Fibroblast of lung (primary cell): ENCODE data around the gene FAM98C. TPM values are rescaled to one million over a fixed set of nuclear protein-coding genes. Genes with fewer than 3 reads are reported as not detected.

ENCODE experiments used
- DNase-seq, 2 donors: peaks; one replicate each; pipeline versions ENCODE4 v3.0.0 to v3.0.0-alpha.2; 2010; ENCODE audit warnings: low read depth in 2 of 2
- H2AFZ ChIP-seq: 2 replicates; pipeline ENCODE4 v1.5.1; 2012; ENCODE audit warnings: low read length, control low read depth, inconsistent platforms
- H3K27ac ChIP-seq: 2 replicates; pipeline ENCODE4 v1.5.1; 2011; ENCODE audit warnings: low read length, control low read depth; ENCODE audit not compliant: insufficient read depth
- H3K27me3 ChIP-seq: 2 replicates; pipeline ENCODE4 v1.5.1; 2011; ENCODE audit warnings: mild to moderate bottlenecking, low read length; ENCODE audit not compliant: control insufficient read depth, insufficient read depth
- H3K36me3 ChIP-seq: 2 replicates; pipeline ENCODE4 v1.5.1; 2011; ENCODE audit warnings: low read length; ENCODE audit not compliant: control insufficient read depth, insufficient read depth
- H3K4me1 ChIP-seq: 2 replicates; pipeline ENCODE4 v1.5.1; 2011; ENCODE audit warnings: low read length; ENCODE audit not compliant: control insufficient read depth, insufficient read depth; ENCODE audit errors: extremely low read depth
- H3K4me2 ChIP-seq: 2 replicates; pipeline ENCODE4 v1.5.1; 2011; ENCODE audit warnings: low read length, control low read depth; ENCODE audit not compliant: insufficient read depth; ENCODE audit errors: extremely low read depth
- H3K4me3 ChIP-seq, 4 experiments: fragments of 200-600 bp in 1 of 4; sonication (generic) in 1 of 4; replicated peaks in 1 of 4; 2 replicates each; pipeline ENCODE4 v1.5.1; 2011 to 2016; ENCODE audit warnings: low read length in 4 of 4, low read depth in 3 of 4, mild to moderate bottlenecking in 3 of 4, control low read depth in 2 of 4, inconsistent platforms in 1 of 4, mixed read lengths in 1 of 4; ENCODE audit not compliant: insufficient read depth in 1 of 4; ENCODE audit errors: control extremely low read depth in 1 of 4
- H3K79me2 ChIP-seq: 2 replicates; pipeline ENCODE4 v1.5.1; 2012; ENCODE audit warnings: mild to moderate bottlenecking, low read length, inconsistent platforms; ENCODE audit not compliant: control insufficient read depth, insufficient read depth
- H3K9ac ChIP-seq: 2 replicates; pipeline ENCODE4 v1.5.1; 2011; ENCODE audit warnings: mild to moderate bottlenecking, low read length, control low read depth; ENCODE audit not compliant: insufficient read depth
- H3K9me3 ChIP-seq: 2 replicates; pipeline ENCODE4 v1.5.1; 2012; ENCODE audit warnings: low read depth, low read length; ENCODE audit not compliant: control insufficient read depth, insufficient read depth
- H4K20me1 ChIP-seq: 2 replicates; pipeline ENCODE4 v1.5.1; 2011; ENCODE audit warnings: low read length; ENCODE audit not compliant: control insufficient read depth, insufficient read depth; ENCODE audit errors: extremely low read depth
- CTCF ChIP-seq, 2 donors: IDR thresholded peaks in 1 of 2; conservative IDR thresholded peaks in 1 of 2; 1 replicate in 1 of 2; 2 replicates in 1 of 2; pipeline ENCODE4 v1.5.1; 2011 to 2012; ENCODE audit warnings: low read length in 2 of 2, control low read depth in 1 of 2, inconsistent platforms in 1 of 2, low read depth in 1 of 2, mild to moderate bottlenecking in 1 of 2
- EZH2 ChIP-seq: IDR thresholded peaks from 2 replicates; pipeline ENCODE4 v1.5.1; 2012; ENCODE audit warnings: low read length, control low read depth, mild to moderate bottlenecking; ENCODE audit errors: missing control alignments
- polyA plus RNA-seq, 2 donors: library from polyadenylated mRNA; depleted of rRNA in 1 of 2; stranded (reverse) in 1 of 2; unstranded in 1 of 2; fragments of >200 nt; gene quantifications; 2 replicates each; pipeline ENCODE4 v1.2.1, GENCODE V29; 2011 to 2012; ENCODE audit warnings: missing spikeins in 1 of 2
- total RNA-seq: library from RNA; depleted of rRNA; stranded (reverse); fragments of >200 nt; gene quantifications from 2 replicates; pipeline ENCODE4 v1.2.1, GENCODE V29; 2014

FAM98C gene
- total and polyA plus RNA-seq, 2 donors (not counting 1 experiment from before 2014, with no cell fraction given), result 4.5 to 10.6 TPM

GRCh38 chr19:38429811-38430156, 26.9 kb downstream of the FAM98C start:
- no peak overlapping the region for H3K4me3 ChIP-seq
- H2AFZ ChIP-seq, result no peak overlapping the region
- no peaks in the 10 kb centered on the region for H4K20me1 ChIP-seq
- TF ChIP-seq EZH2, result no peak
- no peak for TF ChIP-seq CTCF (conservative IDR thresholded peaks at IDR 0.05 in 1 of 2, IDR thresholded peaks at IDR 0.05 in 1 of 2; ENCODE audit: low read depth in 1 of 2, low read length in 2 of 2)
- H3K27me3 ChIP-seq, result peaks cover 12% of the 10 kb centered on the region
- H3K79me2 ChIP-seq, result no peaks in the 10 kb centered on the region
- H3K9me3 ChIP-seq, result no peaks in the 10 kb centered on the region
- H3K9ac ChIP-seq, result no peak overlapping the region
- no peak overlapping the region for H3K27ac ChIP-seq
- no peaks in the 10 kb centered on the region for H3K36me3 ChIP-seq
- no peak overlapping the region for H3K4me2 ChIP-seq
- no peaks in the 10 kb centered on the region for H3K4me1 ChIP-seq
- no peak for DNase-seq

GRCh38 chr19:38430931-38431330, 28.0 kb downstream of the FAM98C start:
- no peaks in the 10 kb centered on the region for H3K4me1 ChIP-seq
- no peaks in the 10 kb centered on the region for H3K79me2 ChIP-seq
- no peak overlapping the region for H3K4me2 ChIP-seq
- no peak overlapping the region for H2AFZ ChIP-seq
- H4K20me1 ChIP-seq, result no peaks in the 10 kb centered on the region
- H3K4me3 ChIP-seq, result no peak overlapping the region
- H3K9me3 ChIP-seq, result no peaks in the 10 kb centered on the region
- H3K36me3 ChIP-seq, result no peaks in the 10 kb centered on the region
- no peak for TF ChIP-seq EZH2
- no peak for TF ChIP-seq CTCF (conservative IDR thresholded peaks at IDR 0.05 in 1 of 2, IDR thresholded peaks at IDR 0.05 in 1 of 2; ENCODE audit: low read depth in 1 of 2, low read length in 2 of 2)
- no peak for DNase-seq
- H3K27ac ChIP-seq, result no peak overlapping the region
- no peak overlapping the region for H3K9ac ChIP-seq
- peaks cover 4% of the 10 kb centered on the region for H3K27me3 ChIP-seq

- Histone ChIP-seq H4K20me1 (no peaks in the 10 kb centered on the region), H3K4me1 (no peaks in the 10 kb centered on the region), H3K4me2 (no peak within 1 kb of the TSS), H3K79me2 (no peaks in the 10 kb centered on the region), H3K36me3 (no peaks in the 10 kb centered on the region), H3K9me3 (no peaks in the 10 kb centered on the region), H2AFZ (no peak within 1 kb of the TSS), H3K9ac (no peak within 1 kb of the TSS), H3K4me3 (no peak within 1 kb of the TSS), H3K27me3 (peaks cover 4% of the 10 kb centered on the region), H3K27ac (no peak within 1 kb of the TSS)
- TF ChIP-seq CTCF (conservative IDR thresholded peaks at IDR 0.05 in 1 of 2, IDR thresholded peaks at IDR 0.05 in 1 of 2; ENCODE audit: low read depth in 1 of 2, low read length in 2 of 2) (no peak), EZH2 (no peak)
- peak in 1 of 2 donors; percentile 6 for DNase-seq
Measured at GRCh38 chr19:38433268-38433733, 30.4 kb downstream of the FAM98C start, which contains the start of gene RYR1. TSS of gene RYR1 (plus strand) at chr19:38433691. CDS start at chr19:38433830, 139 bp downstream.
